Breast epithelium (tissue), 4 donors: ENCODE results near the gene CRYBG1. TPM values are rescaled to one million over a fixed set of nuclear protein-coding genes. Genes with fewer than 3 reads are reported as not detected.
A peak's percentile ranks its signal among the peaks of the same experiment; 100 is the strongest.
"Not testable (repeated sequence)": the region's sequence is repeated elsewhere in the genome, so short reads cannot be mapped to it uniquely, and the experiment has no call there.

Experiments used
- DNase-seq, 2 donors: peaks; one replicate each; pipeline ENCODE4 v3.0.0-alpha.2; 2019; ENCODE audit warnings: low spot score in 2 of 2
- H3K27ac ChIP-seq, 2 donors: fragments of 200-600 bp; sonication (generic) in 1 of 2; one replicate each; pipeline ENCODE4 v1.5.1; 2016 to 2019; ENCODE audit warnings: mild to moderate bottlenecking in 1 of 2
- H3K27me3 ChIP-seq, 2 donors: fragments of 200-600 bp; sonication (generic) in 1 of 2; one replicate each; pipeline versions ENCODE4 v1.5.1 to v1.6.0; 2017 to 2019; ENCODE audit warnings: control low read depth in 1 of 2, mild to moderate bottlenecking in 1 of 2
- H3K36me3 ChIP-seq: fragments of 200-600 bp; one replicate; pipeline ENCODE4 v1.5.1; 2019
- H3K4me1 ChIP-seq, 2 donors: fragments of 200-600 bp; sonication (generic); one replicate each; pipeline ENCODE4 v1.5.1; 2016 to 2019; ENCODE audit warnings: control low read depth in 1 of 2
- H3K4me3 ChIP-seq, 3 donors: fragments of 200-600 bp; sonication (generic); 1 replicate in 2 of 3; 2 replicates in 1 of 3; pipeline ENCODE4 v1.5.1; 2016 to 2019; ENCODE audit warnings: mild to moderate bottlenecking in 3 of 3, moderate library complexity in 2 of 3
- H3K9me3 ChIP-seq, 2 donors: fragments of 200-600 bp; sonication (generic) in 1 of 2; one replicate each; pipeline ENCODE4 v1.5.1; 2016 to 2019; ENCODE audit warnings: control low read depth in 1 of 2
- CTCF ChIP-seq, 3 donors: fragments of 450-650 bp; IDR thresholded peaks; one replicate each; pipeline ENCODE4 v1.5.1; 2016 to 2017; ENCODE audit warnings: antibody characterized with exemption in 3 of 3, mild to moderate bottlenecking in 3 of 3, moderate library complexity in 3 of 3
- POLR2A ChIP-seq: fragments of 450-650 bp; IDR thresholded peaks from one replicate; pipeline ENCODE4 v1.6.1; 2016; ENCODE audit warnings: antibody characterized with exemption, mild to moderate bottlenecking, moderate library complexity
- POLR2AphosphoS5 ChIP-seq, 3 donors: sonication (generic); formaldehyde crosslinking; IDR thresholded peaks; one replicate each; pipeline ENCODE4 v1.6.1; 2017; ENCODE audit warnings: antibody characterized with exemption in 3 of 3
- intact Hi-C: fragments of 100-400 bp; cut with DNase I; formaldehyde crosslinking; loops from one replicate; pipeline ENCODE4 v1.15.1; 2023; ENCODE audit warnings: low total_unique reads
- total RNA-seq, 3 donors: library from RNA; depleted of rRNA; stranded (reverse); fragments of >200 nt; gene quantifications; one replicate each; pipeline ENCODE4 v1.1.0, GENCODE V29; 2016

CRYBG1 gene
- total RNA-seq, 3 donors from 2014 or later, result 30.9 to 142 (median 38.3) TPM

- H3K36me3 ChIP-seq, result no peaks in the 10 kb centered on the region
- no peaks in the 10 kb centered on the region for H3K9me3 ChIP-seq
- H3K27ac ChIP-seq, result peak overlapping the region; percentile 93 to 96
- peak overlapping the region; percentile 70 to 85 (median 78) for H3K4me3 ChIP-seq
- peak; percentile 56 for DNase-seq
- intact Hi-C loops, result no loop called here
- no peak for TF ChIP-seq CTCF (IDR thresholded peaks at IDR 0.05)
- no peak for TF ChIP-seq POLR2A
- TF ChIP-seq POLR2AphosphoS5 (IDR thresholded peaks at IDR 0.05), result peak in 1 of 3 donors; percentile 3
- no peaks in the 10 kb centered on the region for H3K27me3 ChIP-seq
- H3K4me1 ChIP-seq, result peaks cover 6 to 12% of the 10 kb centered on the region in 2 donors
These were observed 151.0 kb downstream of the CRYBG1 start for GRCh38 chr6:106511288-106512047.

GRCh38 chr6:106512048-106512967 is 151.8 kb downstream of the CRYBG1 start:
- Histone ChIP-seq H3K4me3 (peak overlapping the region; percentile 70 to 85 (median 78)), H3K27me3 (no peaks in the 10 kb centered on the region), H3K27ac (peak overlapping the region; percentile 93 to 96), H3K4me1 (peaks cover 6 to 12% of the 10 kb centered on the region in 2 donors), H3K9me3 (no peaks in the 10 kb centered on the region), H3K36me3 (no peaks in the 10 kb centered on the region)
- peak; percentile 44 to 79 for DNase-seq
- TF ChIP-seq POLR2A (no peak), POLR2AphosphoS5 (IDR thresholded peaks at IDR 0.05) (peak in 2 of 3 donors; percentile 11 to 53)
- intact Hi-C loops, result no loop called here

- TF ChIP-seq CTCF (IDR thresholded peaks at IDR 0.05) (no peak), POLR2AphosphoS5 (IDR thresholded peaks at IDR 0.05) (no peak), POLR2A (no peak)
- peaks cover 6 to 12% of the 10 kb centered on the region in 2 donors for H3K4me1 ChIP-seq
- DNase-seq, result no peak
- H3K36me3 ChIP-seq, result no peaks in the 10 kb centered on the region
- H3K27ac ChIP-seq, result peak overlapping the region; percentile 93 to 96
- no peaks in the 10 kb centered on the region for H3K9me3 ChIP-seq
- no peaks in the 10 kb centered on the region for H3K27me3 ChIP-seq
- peak overlapping the region; percentile 70 to 85 (median 78) for H3K4me3 ChIP-seq
- intact Hi-C loops, result no loop called here
These were observed 152.6 kb downstream of the CRYBG1 start for GRCh38 chr6:106512968-106513574.

GRCh38 chr6:106513808-106514582 is 153.5 kb downstream of the CRYBG1 start:
- TF ChIP-seq POLR2AphosphoS5 (IDR thresholded peaks at IDR 0.05) (no peak), CTCF (IDR thresholded peaks at IDR 0.05) (no peak), POLR2A (no peak)
- Histone ChIP-seq H3K4me3 (peak overlapping the region; percentile 6 to 85 (median 78)), H3K36me3 (no peaks in the 10 kb centered on the region), H3K27me3 (no peaks in the 10 kb centered on the region), H3K9me3 (no peaks in the 10 kb centered on the region), H3K4me1 (peaks cover 6 to 11% of the 10 kb centered on the region in 2 donors), H3K27ac (peak overlapping the region; percentile 93 to 96)
- DNase-seq, result no peak
- intact Hi-C loops, result no loop called here

- Histone ChIP-seq H3K27me3 (no peaks in the 10 kb centered on the region), H3K4me1 (peaks cover 6% of the 10 kb centered on the region in 2 donors), H3K36me3 (no peaks in the 10 kb centered on the region), H3K4me3 (peak overlapping the region in 1 of 3 donors; percentile 26), H3K9me3 (no peaks in the 10 kb centered on the region), H3K27ac (peak overlapping the region; percentile 93 to 96)
- DNase-seq, result no peak
- intact Hi-C loops, result no loop called here
- TF ChIP-seq CTCF (IDR thresholded peaks at IDR 0.05), result no peak
- no peak for TF ChIP-seq POLR2A
- TF ChIP-seq POLR2AphosphoS5 (IDR thresholded peaks at IDR 0.05), result no peak
These were observed 154.0 kb downstream of the CRYBG1 start for GRCh38 chr6:106514583-106514885.

- H3K9me3 ChIP-seq, H3K4me3 ChIP-seq, H3K4me1 ChIP-seq, H3K27me3 ChIP-seq, H3K36me3 ChIP-seq, DNase-seq, intact Hi-C loops: not testable (repeated sequence)
- H3K27ac ChIP-seq, result peak overlapping the region in 1 of 2 donors; percentile 96
These were observed 155.1 kb downstream of the CRYBG1 start for GRCh38 chr6:106515582-106515981.
